VCaP (cell line): ENCODE results near the gene RGSL1.
A peak's percentile ranks its signal among the peaks of the same experiment; 100 is the strongest.

Experiments
- H3K27ac ChIP-seq: fragments of 450-650 bp; 2 replicates; pipeline ENCODE4 v1.5.1; 2017
- CTCF ChIP-seq: fragments of 450-650 bp; conservative IDR thresholded peaks from 2 replicates; pipeline ENCODE4 v1.5.1; 2017; ENCODE audit warnings: mild to moderate bottlenecking, moderate library complexity

The RGSL1 gene

GRCh38 chr1:182476625-182477024 is 26.7 kb downstream of the RGSL1 start:
- no peak overlapping the region for H3K27ac ChIP-seq
- no peak for TF ChIP-seq CTCF

GRCh38 chr1:182478238-182478637 is 28.3 kb downstream of the RGSL1 start:
- TF ChIP-seq CTCF = no peak

GRCh38 chr1:182484067-182484466 is 34.1 kb downstream of the RGSL1 start:
- no peak overlapping the region for H3K27ac ChIP-seq
- no peak for TF ChIP-seq CTCF

More at GRCh38 chr1:182478238-182478637, 28.3 kb downstream of the RGSL1 start:
- H3K27ac ChIP-seq = no peak overlapping the region

- H3K27ac ChIP-seq = no peak overlapping the region
- TF ChIP-seq CTCF = peak; percentile 38; the same call in 1 of the 2 replicates
Observed at GRCh38 chr1:182484531-182485257, 34.7 kb downstream of the RGSL1 start.

GRCh38 chr1:182485861-182486260 is 35.9 kb downstream of the RGSL1 start:
- TF ChIP-seq CTCF = no peak
- H3K27ac ChIP-seq = no peak overlapping the region

- H3K27ac ChIP-seq = peak overlapping the region; percentile 62
- TF ChIP-seq CTCF = no peak
Observed at GRCh38 chr1:182488803-182489202, 38.9 kb downstream of the RGSL1 start.

GRCh38 chr1:182493063-182493462 is 43.1 kb downstream of the RGSL1 start:
- TF ChIP-seq CTCF = no peak
- H3K27ac ChIP-seq = no peak overlapping the region
